ENCODE results near the gene RXRA. TPM values are rescaled to one million over a fixed set of nuclear protein-coding genes. Genes with fewer than 3 reads are reported as not detected.

Gene RXRA
- total and polyA plus RNA-seq, 2 donors (not counting 3 experiments of a cell fraction or from before 2014, with no cell fraction given) = 15.4 to 37.4 TPM

- H3K4me3 ChIP-seq (replicated peaks in 1 of 3; ENCODE audit: insufficient read depth in 1 of 3, low read depth in 1 of 3, low read length in 3 of 3) = no peak overlapping the region
- no peak for DNase-seq (ENCODE audit: low read depth, low spot score)
- no peak for FAIRE-seq
- peaks cover 12% of the 10 kb centered on the region for H3K4me1 ChIP-seq (ENCODE audit: control insufficient read depth, extremely low read depth, insufficient read depth, low read length)
- no peak overlapping the region for H3K4me2 ChIP-seq (ENCODE audit: insufficient read depth, low read length)
- dilution Hi-C loops (cut with MboI; ENCODE audit: extremely low pct_ligation_motif_present, low sequenced_read_pairs) (no loop called here), intact Hi-C loops (cut with micrococcal nuclease) (no loop called here)
- H3K36me3 ChIP-seq (ENCODE audit: control insufficient read depth in 2 of 2, extremely low read depth in 1 of 2, insufficient read depth in 2 of 2, low read length in 2 of 2) = no peaks in the 10 kb centered on the region
- BruUV-seq (replicated peaks) = no TSS peak
- H4K20me1 ChIP-seq (replicated peaks; ENCODE audit: control insufficient read depth, extremely low read depth, insufficient read depth, low read length) = no peaks in the 10 kb centered on the region
- H3K9me3 ChIP-seq (replicated peaks; ENCODE audit: control insufficient read depth, insufficient read depth, low read length) = no peaks in the 10 kb centered on the region
- ChIA-PET CTCF (no interaction called here), POLR2A (no interaction called here)
- H3K9ac ChIP-seq (replicated peaks; ENCODE audit: extremely low read depth, insufficient read depth, low read length) = no peak overlapping the region
- no peak overlapping the region for H3K27ac ChIP-seq (ENCODE audit: insufficient read depth, low read depth, low read length)
- no peaks in the 10 kb centered on the region for H3K27me3 ChIP-seq (ENCODE audit: control insufficient read depth in 2 of 2, insufficient read depth in 2 of 2, low read length in 2 of 2)
- no peak for TF ChIP-seq CTCF (IDR thresholded peaks at IDR 0.05; ENCODE audit: extremely low read depth in 1 of 2, insufficient read depth in 1 of 2, low read depth in 1 of 2, low read length in 2 of 2)
- TF ChIP-seq MYC (IDR thresholded peaks at IDR 0.05; ENCODE audit: low read depth, low read length) = no peak
- TF ChIP-seq JUN (IDR thresholded peaks at IDR 0.05; ENCODE audit: borderline replicate concordance, insufficient read depth, insufficient read length, low read depth) = no peak
- TF ChIP-seq POLR2AphosphoS5 (IDR thresholded peaks at IDR 0.05; ENCODE audit: insufficient read depth, low read depth, low read length) = no peak
- no peak for TF ChIP-seq GATA2 (IDR thresholded peaks at IDR 0.05; ENCODE audit: insufficient read depth, insufficient read length, low read depth, low read length)
- TF ChIP-seq EZH2 (IDR thresholded peaks at IDR 0.05; ENCODE audit: borderline replicate concordance, low read depth, low read length, severe bottlenecking) = no peak
- TF ChIP-seq MAX (IDR thresholded peaks at IDR 0.05; ENCODE audit: insufficient read depth, insufficient read length) = no peak
- no peak for TF ChIP-seq FOS (IDR thresholded peaks at IDR 0.05; ENCODE audit: borderline replicate concordance, insufficient read depth, low read length)
- no peak for TF ChIP-seq POLR2A (IDR thresholded peaks at IDR 0.05; ENCODE audit: low read depth, low read length)
- H3K79me2 ChIP-seq (ENCODE audit: control insufficient read depth, insufficient read depth, low read length) = peaks cover 70% of the 10 kb centered on the region
- H2AFZ ChIP-seq (ENCODE audit: low read depth, low read length) = no peak overlapping the region
- H3K9me1 ChIP-seq (replicated peaks; ENCODE audit: control insufficient read depth, extremely low read depth, insufficient read depth, low read length) = no peaks in the 10 kb centered on the region
Observed at GRCh38 chr9:134333234-134333873, 7.1 kb downstream of the RXRA start.

Measured in endothelial cell of umbilical vein (primary cell).